ENCODE data around the gene EEF1AKMT2.
"Not testable (repeated sequence)": the region's sequence is repeated elsewhere in the genome, so short reads cannot be mapped to it uniquely, and the experiment has no call there.

Gene EEF1AKMT2

GRCh38 chr10:124799211-124799610 is 7.5 kb upstream of the EEF1AKMT2 start:
- DNase-seq (ENCODE audit: extremely low read depth, low read depth): no peak
- no peak overlapping the region for H3K4me3 ChIP-seq (replicated peaks; ENCODE audit: low read depth, low read length)
- no peak for TF ChIP-seq CTCF (IDR thresholded peaks at IDR 0.05; ENCODE audit: low read depth, low read length, missing control alignments)

GRCh38 chr10:124798781-124799180 is 7.1 kb upstream of the EEF1AKMT2 start:
- TF ChIP-seq CTCF (IDR thresholded peaks at IDR 0.05; ENCODE audit: low read depth, low read length, missing control alignments): no peak
- DNase-seq (ENCODE audit: extremely low read depth, low read depth): no peak
- H3K4me3 ChIP-seq (replicated peaks; ENCODE audit: low read depth, low read length): no peak overlapping the region

GRCh38 chr10:124798364-124798763 is 6.7 kb upstream of the EEF1AKMT2 start:
- H3K4me3 ChIP-seq (replicated peaks; ENCODE audit: low read depth, low read length): no peak overlapping the region
- no peak for TF ChIP-seq CTCF (IDR thresholded peaks at IDR 0.05; ENCODE audit: low read depth, low read length, missing control alignments)
- DNase-seq (ENCODE audit: extremely low read depth, low read depth): no peak

- peak overlapping the region; percentile 83; the same call in 1 of the 2 replicates for H3K4me3 ChIP-seq (replicated peaks; ENCODE audit: low read depth, low read length)
- TF ChIP-seq CTCF (IDR thresholded peaks at IDR 0.05; ENCODE audit: low read depth, low read length, missing control alignments): no peak
- no peak for DNase-seq (ENCODE audit: extremely low read depth, low read depth)
Observed at GRCh38 chr10:124792998-124793352, 1.3 kb upstream of the EEF1AKMT2 start.

- not testable (repeated sequence) for H3K4me3 ChIP-seq (replicated peaks; ENCODE audit: low read depth, low read length); DNase-seq (ENCODE audit: extremely low read depth, low read depth)
Observed at GRCh38 chr10:124782900-124783299, 8.8 kb downstream of the EEF1AKMT2 start.

GRCh38 chr10:124768791-124769190 is 22.9 kb downstream of the EEF1AKMT2 start:
- no peak for TF ChIP-seq CTCF (IDR thresholded peaks at IDR 0.05; ENCODE audit: low read depth, low read length, missing control alignments)
- no peak for DNase-seq (ENCODE audit: extremely low read depth, low read depth)
- no peak overlapping the region for H3K4me3 ChIP-seq (replicated peaks; ENCODE audit: low read depth, low read length)

GRCh38 chr10:124765256-124765655 is 26.4 kb downstream of the EEF1AKMT2 start:
- H3K4me3 ChIP-seq (replicated peaks; ENCODE audit: low read depth, low read length): no peak overlapping the region
- no peak for DNase-seq (ENCODE audit: extremely low read depth, low read depth)
- TF ChIP-seq CTCF (IDR thresholded peaks at IDR 0.05; ENCODE audit: low read depth, low read length, missing control alignments): no peak

Measured in HFF-Myc (cell line).